ENCODE data around the gene MFSD8.
"Not testable (repeated sequence)": the region's sequence is repeated elsewhere in the genome, so short reads cannot be mapped to it uniquely, and the experiment has no call there.

Gene MFSD8, protein sequence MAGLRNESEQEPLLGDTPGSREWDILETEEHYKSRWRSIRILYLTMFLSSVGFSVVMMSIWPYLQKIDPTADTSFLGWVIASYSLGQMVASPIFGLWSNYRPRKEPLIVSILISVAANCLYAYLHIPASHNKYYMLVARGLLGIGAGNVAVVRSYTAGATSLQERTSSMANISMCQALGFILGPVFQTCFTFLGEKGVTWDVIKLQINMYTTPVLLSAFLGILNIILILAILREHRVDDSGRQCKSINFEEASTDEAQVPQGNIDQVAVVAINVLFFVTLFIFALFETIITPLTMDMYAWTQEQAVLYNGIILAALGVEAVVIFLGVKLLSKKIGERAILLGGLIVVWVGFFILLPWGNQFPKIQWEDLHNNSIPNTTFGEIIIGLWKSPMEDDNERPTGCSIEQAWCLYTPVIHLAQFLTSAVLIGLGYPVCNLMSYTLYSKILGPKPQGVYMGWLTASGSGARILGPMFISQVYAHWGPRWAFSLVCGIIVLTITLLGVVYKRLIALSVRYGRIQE

DNA sequence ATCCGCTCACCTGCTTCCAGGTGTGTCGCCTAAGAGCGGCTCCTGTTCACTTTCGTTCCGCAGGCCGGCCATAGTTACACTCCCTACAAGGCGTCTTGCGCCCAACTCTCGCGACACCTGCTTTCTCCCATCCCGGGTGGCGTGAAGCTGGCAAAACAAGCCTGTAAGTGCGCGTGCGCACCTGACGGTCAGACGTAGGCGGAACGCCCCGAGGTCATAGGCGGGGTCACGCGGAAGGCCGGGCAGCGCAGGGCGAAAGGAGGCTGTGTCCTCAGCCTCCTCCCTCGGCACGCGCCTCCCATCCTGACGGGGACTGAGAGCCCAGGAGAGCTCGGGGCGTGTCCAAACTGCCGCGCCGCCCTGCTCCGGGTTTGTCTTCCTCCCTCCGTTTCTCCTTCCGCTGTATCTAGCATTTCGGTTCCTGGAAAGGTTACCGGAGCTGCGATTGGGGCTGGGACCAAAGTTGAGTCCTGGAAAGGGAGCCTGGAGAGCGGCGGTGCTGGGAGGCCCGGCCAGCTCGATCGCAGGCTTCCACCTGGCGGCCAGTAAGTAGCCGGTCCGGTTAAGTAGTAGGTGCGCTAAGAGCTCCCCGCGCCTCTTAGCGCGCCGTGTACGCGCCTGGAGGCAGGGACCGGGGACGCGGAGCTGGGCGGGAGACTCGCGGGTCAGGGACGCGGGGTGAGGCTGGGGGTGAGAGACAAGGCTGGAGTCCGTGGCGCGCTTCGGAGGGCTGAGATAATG is at the start of gene MFSD8, which contains the start of gene ABHD18:
Gene MFSD8 (minus strand): TSS at position 112 of the 741 bp plus-strand sequence. CDS start 40 bp downstream, at position 72.
Gene ABHD18 (plus strand): TSS at position 345 of the 741 bp plus-strand sequence. CDS start 17,550 bp downstream, outside the sequence.
- DNase-seq (ENCODE audit: low read depth in 2 of 2): peak; percentile 94

DNA sequence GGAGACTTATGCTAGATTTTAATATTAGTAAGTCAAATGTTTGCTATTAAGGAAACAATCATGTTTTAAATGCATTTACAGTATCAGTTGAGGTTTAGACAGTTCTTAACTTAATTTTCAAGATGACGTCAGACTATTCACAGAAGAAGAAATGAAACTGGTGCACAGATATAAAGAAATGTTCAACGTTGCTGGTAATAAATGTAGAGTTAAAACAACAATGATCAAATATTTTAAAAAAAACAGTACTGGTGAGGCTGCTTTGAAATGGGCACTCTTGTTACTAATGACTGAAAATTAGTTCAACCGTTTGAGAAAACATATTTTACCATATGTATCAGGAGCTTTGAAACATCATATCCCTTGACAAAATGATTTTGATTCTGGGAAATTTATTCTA is 44.5 kb upstream of the MFSD8 start:
- no peak for DNase-seq (ENCODE audit: low read depth in 2 of 2)

DNA sequence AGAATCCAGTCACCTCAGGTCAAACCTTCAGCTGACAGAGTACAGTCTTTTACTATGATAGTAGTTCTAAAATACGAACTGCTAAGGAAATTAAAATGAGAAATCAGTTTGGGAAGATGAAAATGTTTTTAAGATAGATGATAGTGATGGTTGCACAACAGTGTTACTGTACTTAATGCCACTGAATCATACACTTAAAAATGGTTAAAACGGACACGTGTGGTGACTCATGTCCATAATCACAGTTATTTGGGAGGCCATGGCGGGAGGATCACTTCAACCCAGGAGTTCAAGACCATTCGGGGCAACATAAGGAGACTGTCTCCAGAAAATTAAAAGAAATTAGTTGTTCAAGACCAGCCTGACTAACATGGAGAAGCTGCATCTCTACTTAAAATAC is 41.6 kb upstream of the MFSD8 start:
- no peak for DNase-seq (ENCODE audit: low read depth in 2 of 2)

DNA sequence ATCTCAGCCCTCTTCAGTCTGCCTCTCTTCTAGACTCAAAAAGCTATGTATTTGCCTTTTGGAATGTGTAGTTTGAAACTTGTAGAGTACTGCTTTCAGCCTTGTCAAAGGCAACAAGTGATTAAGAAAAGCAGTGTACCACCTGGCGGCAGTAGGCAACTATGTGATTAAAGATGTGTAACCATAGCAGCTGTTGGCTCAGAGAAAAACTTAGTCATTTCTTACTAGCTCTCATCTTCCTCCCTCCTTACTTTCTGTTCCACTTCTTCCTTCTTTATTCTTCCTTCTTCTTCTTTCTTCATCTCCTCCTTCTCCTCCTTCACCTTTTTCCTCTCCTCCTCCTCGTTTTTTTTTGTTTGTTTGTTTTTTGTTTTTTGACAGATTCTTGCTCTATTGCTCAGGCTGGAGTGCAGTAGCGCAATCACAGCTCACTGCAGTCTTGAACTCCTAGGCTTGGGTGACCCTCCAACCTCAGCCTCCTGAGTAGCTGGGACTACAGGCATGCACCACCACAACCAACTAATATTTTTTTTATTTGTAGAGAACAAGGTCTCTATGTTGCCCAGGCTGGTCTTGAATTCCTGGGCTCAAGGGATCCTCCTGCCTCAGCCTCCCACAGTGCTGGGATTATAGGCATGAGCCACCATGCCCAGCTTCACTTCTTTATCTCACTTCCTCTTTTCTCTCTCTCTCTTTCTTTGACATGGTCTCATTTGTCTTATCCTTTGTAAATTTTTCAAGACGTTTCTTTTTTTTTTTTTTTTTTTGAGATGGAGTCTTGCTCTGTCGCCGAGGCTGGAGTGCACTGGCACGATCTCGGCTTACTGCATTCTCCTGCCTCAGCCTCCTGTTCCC is 32.8 kb upstream of the MFSD8 start:
- DNase-seq (ENCODE audit: low read depth in 2 of 2): no peak

DNA sequence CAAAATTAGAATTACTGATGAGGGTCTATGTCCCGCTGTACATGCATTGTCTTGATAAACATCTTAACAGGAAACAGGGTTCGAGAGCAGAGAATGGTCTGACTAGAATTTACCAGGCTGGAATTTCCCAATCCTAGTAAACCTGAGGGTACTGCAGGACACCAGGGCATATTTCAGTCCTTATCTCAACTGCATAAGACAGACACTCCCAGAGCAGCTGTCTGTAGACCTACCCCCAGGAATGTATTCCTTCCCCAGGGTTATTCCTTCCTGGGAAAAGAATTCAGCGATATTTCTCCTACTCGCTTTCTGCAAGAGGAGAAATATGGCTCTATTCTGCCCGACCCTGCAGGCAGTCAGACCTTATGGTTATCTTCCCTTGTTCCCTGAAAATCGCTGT is 31.5 kb upstream of the MFSD8 start:
- not testable (repeated sequence) for DNase-seq (ENCODE audit: low read depth in 2 of 2)

DNA sequence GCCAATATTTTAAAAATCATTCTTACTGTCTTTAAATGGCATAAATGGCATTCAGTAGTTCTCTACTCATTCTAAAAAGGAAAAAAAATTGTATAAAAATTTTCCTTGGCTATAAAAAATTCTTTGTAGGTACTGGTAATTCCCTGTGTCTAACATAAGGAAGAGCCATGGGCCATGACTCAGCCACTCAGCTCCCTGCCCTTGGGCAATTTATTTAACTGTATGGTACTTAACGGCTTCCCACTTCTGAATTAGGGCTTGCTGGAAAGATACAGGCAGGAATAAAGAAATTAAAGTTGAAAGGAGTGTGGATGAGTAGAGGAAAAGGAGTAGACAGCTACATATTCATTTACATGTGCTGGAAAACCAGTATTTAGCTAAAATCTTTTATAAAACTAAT is 30.8 kb upstream of the MFSD8 start:
- no peak for DNase-seq (ENCODE audit: low read depth in 2 of 2)

DNA sequence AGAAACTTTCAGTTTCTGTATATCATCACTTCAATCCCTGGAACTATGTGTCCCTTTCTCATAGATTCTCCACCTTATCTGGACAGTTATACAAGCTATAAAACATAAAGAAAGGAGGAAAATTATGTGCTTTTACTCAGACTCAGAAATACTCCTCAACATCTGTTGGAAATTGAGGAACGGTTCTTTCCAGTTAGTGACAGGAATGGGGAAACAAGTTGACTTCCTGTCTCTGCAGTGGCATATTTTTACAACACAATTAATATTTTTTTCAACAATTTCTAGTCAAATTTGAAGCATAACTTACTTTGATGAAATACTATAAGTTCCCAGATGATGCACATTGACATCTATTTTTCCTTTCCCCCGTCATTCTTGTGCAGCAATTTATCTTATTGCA is 28.2 kb upstream of the MFSD8 start:
- no peak for DNase-seq (ENCODE audit: low read depth in 2 of 2)

DNA sequence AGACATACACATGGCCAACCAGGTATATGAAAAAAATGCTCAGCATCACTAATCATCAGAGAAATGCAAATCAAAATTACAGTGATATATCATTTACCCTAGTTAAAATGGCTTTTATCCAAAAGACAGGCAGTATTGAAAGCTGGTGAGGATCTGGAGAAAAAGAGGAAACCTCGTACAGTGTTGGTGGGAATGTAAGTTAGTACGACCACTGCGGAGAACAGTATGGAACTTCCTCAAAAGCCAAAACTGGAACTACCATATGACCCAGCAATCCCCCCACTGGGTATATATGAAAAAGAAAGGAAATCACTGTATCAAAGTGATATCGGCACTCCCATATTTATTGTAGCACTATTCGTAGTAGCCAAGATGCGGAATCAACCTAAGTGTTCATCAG is 23.7 kb upstream of the MFSD8 start:
- DNase-seq (ENCODE audit: low read depth in 2 of 2): no peak

DNA sequence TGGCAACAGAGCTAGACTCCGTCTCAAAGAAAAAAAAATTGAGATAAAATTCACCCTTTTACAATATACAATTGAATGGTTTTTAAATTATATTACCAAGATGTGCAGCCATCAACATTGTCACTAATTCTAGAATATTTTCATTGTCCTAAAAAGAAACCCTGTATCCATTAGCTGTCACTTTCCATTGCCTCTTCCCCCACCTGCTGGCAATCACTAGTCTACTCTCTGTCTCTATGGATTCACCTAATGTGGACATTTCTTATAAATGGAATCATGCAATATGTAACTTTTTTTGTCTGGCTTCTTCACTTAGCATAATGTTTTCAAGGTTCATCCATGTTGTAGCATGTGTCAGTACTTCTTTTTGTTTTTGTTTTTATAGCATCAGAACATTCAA is 21.0 kb upstream of the MFSD8 start:
- DNase-seq (ENCODE audit: low read depth in 2 of 2): no peak

DNA sequence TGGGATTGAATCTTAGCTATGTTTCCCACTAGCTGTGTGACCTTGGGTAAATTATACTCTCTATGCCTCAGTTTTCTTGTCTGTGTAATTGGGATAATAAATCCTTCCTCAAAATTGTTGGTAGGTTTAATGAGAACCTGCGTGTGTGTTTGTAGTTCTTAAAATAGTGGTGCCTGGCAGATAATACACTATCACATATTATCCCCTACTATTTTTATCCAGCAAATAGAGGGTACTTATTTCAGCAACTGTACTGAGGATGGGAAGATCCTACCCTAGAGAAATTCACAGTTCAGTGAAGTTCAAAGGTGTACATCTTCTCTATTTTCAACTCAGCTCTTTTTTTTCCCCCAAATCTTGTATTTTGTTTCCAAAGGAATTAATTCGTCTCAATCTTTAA is 17.5 kb upstream of the MFSD8 start:
- DNase-seq (ENCODE audit: low read depth in 2 of 2): no peak

DNA sequence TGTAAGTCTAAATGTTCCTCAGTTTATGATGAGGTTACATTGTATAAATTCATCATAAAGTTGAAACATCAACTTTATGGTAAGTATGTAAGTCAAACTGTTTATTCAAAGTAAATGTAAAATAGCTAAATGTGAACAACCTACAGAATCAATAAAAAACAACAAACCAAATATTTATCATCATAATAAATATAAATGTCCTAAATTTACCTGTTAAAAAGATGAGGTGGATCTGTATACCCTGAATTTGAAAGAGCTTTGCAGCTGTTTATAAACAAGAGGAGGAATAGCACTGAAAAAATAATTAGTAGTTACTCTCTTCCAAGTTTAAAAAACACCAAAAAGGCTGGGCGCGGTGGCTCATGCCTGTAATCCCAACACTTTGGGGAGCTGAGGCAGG is 14.0 kb upstream of the MFSD8 start:
- no peak for DNase-seq (ENCODE audit: low read depth in 2 of 2)

DNA sequence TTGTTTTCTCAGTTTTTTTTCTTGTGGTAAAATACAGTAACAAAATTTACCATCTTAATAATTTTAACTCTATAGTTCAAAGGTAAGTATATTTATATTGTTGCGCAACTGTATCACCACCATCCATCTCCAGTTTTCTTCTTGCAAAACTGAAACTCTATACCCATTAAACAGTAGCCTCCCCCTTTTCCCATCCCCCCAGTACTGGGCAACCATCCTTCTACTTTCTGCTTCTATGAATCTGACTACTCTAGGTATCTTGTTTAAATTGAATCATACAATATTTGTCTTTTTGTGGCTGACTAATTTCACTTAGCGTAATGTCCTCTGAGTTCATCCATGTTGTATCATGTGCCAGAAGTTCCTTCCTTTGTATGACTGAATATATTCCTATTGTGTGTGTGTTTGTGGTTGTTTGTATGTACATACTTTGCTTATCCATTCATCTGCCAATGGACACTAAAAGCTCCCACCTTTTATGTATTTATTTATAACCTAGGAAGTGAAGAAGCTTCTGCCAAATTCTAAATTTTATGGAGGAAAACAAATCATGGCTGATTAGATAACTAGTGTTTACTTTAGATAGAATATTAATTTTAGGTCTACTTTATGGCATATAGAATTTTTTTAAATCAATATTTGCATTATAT is 10.3 kb upstream of the MFSD8 start:
- DNase-seq (ENCODE audit: low read depth in 2 of 2): no peak

DNA sequence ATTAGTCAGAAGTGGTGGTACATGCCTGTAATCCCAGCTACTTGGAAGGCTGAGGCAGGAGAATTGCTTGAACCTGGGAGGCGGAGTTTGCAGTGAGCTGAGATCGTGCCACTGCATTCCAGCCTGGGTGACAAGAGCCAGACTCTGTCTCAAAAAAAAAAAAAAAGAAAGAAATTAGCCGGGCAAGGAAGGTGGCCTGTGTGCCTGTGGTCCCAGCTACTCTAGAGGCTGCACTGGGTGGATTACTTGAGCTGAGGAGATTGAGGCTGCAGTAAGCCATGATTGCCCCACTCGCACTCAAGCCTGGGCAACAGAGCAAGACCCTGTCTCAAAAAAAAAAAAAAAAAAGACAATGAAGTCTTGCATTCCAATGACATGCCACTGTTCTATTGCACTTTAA is 6.0 kb upstream of the MFSD8 start:
- DNase-seq (ENCODE audit: low read depth in 2 of 2): not testable (repeated sequence)

DNA sequence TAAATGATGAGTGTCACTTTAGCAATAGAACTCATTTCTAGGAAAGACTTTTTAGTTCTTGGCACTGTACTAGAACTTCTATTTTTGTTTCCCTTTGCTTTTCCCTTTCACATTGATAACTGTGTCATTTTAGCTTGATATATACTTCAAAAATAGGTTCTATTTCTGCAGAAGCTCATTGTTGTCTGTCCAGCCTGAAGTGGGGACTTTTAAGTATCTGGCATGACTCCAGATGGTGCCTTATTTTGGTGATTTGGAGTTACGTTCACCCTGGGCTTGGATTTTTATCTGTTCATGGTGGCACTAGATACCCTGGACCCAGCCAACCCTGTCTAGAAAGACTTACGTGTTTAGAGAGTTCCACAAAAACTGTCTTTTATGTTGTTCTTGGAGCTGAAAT is 3.6 kb upstream of the MFSD8 start:
- DNase-seq (ENCODE audit: low read depth in 2 of 2): no peak

DNA sequence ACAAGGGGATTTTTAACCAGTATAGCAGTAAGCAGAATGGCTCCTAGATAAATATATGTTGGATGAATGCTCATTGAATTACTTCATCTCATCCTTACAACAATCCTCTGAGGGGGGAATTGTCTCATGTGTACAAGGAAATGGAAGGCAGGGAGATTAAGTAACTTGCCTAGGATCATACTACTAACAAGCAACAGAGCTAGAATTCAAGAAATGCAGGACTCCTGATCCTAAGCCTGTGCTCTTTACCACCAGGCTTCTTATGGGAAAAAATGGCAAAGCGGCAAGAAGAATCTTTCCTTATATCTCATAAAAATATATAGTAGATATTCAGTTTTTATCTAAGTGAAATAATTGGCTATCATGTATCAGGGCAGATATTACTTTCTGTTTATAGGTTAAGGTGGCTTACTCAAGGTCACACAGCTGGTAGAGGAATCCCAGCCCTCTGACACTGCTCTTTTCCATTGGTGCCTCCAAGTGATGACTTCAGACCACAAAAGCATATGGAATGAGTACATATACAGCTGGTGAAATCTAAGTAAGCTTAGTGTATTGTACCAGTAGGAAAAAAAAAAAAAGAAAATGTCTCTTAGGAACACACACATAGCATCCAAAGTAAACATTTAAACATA is 2.3 kb upstream of the MFSD8 start:
- DNase-seq (ENCODE audit: low read depth in 2 of 2): no peak

DNA sequence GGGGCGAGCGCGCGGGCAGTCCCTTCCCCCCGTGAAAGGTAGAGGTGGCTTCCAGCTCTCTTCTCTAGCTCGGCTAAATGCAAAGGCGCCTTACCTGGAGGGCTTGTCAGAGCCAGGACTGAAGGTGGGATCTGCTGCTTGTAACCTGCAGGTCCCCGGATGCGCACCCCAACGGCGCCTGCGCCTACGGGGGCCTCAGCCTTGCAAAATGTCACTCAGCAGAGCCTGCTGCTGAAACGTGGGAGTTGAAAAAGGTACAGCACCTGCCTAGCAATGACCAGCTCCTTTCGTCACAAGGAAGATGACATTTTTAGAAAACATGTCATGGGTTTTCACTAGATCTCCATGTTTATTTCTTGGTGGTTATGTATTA is 816 bp upstream of the MFSD8 start:
- no peak for DNase-seq (ENCODE audit: low read depth in 2 of 2)

DNA sequence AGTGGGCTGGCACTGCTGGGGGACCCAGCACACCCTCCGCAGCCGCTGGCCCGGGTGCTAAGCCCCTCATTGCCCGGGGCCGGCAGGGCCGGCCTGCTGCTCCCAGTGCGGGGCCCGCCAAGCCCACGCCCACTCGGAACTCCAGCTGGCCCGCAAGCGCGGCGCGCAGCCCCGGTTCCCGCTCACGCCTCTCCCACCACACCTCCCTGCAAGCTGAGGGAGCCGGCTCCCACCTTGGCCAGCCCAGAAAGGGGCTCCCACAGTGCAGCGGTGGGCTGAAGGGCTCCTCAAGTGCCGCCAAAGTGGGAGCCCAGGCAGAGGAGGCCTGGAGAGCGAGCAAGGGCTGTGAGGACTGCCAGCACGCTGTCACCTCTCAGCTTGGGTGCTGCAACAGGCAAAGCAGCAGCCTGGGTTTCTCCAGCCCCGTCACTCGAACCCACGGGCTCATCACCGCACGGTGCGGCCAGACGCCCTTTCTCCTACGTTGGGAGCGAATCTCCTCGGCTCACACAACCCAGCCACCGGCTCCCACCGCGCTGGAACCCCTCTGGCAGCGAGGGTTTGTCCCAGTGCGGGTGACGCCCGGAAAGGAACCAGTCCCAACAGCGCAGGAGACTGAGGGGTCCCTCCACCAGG is 429 bp downstream of the MFSD8 start:
- DNase-seq (ENCODE audit: low read depth in 2 of 2): not testable (repeated sequence)

DNA sequence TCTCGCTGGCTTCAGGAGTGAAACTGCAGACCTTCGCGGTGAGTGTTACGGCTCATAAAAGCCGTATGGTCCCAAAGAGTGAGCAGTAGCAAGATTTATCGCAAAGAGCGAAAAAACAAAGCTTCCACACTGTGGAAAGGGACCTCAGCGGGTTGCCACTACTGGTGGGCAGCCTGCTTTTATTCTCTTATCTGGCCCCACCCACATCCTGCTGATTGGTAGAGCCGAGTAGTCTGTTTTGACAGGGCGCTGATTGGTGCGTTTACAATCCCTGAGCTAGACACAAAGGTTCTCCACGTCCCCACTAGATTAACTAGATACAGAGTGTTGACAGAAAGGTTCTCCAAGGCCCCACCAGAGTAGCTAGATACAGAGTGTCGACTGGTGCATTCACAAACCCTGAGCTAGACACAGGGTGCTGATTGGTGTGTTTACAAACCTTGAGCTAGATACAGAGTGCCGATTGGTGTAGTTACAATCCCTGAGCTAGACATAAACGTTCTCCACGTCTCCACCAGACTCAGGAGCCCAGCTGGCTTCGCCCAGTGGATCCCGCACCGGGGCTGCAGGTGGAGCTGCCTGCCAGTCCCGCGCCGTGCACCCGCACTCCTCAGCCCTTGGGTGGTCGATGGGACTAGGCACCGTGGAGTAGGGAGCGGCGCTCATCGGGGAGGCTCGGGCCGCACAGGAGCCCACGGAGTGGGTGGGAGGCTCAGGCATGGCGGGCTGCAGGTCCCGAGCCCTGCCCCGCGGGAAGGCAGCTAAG is 1.2 kb downstream of the MFSD8 start:
- not testable (repeated sequence) for DNase-seq (ENCODE audit: low read depth in 2 of 2)

DNA sequence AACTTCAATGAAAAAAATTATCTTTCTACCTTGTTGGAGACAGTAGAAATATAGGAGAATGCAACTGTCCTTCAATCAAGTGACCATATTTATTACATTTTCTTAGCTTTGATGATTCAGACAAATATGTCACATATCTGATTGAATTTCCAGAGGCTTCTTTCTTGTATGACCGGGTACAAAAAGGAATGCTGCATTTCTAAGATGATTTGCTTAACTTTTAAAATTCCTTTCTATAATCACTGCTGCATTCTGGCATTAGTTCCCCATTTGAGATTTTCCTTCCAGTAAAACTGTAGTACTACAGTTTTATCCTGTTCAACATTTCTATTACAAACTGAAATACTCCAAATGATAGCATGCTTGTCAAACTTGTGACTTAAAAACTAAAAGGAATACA is 5.2 kb downstream of the MFSD8 start:
- DNase-seq (ENCODE audit: low read depth in 2 of 2): no peak

DNA sequence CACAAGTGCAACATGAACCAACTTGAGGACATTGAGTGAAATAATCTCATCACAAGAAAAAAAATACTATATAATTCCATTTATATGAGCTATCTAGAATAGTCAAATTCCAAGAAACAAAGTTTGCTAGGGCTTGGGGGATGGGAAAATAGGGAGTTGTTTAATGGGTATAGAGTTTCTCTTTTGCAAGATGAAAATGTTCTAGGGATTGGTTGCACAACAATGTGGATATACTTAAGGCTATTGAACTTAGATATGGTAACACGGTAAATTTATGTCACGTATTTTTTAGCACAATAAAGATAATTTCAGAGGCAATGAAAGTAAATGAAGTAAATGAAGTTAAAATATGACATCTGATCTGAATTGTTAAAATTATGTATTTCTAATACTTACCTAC is 7.9 kb downstream of the MFSD8 start:
- no peak for DNase-seq (ENCODE audit: low read depth in 2 of 2)

Measured in fibroblast of skin of left biceps (primary cell).